Measurements from ENCODE around the gene TLX3.

DNA sequence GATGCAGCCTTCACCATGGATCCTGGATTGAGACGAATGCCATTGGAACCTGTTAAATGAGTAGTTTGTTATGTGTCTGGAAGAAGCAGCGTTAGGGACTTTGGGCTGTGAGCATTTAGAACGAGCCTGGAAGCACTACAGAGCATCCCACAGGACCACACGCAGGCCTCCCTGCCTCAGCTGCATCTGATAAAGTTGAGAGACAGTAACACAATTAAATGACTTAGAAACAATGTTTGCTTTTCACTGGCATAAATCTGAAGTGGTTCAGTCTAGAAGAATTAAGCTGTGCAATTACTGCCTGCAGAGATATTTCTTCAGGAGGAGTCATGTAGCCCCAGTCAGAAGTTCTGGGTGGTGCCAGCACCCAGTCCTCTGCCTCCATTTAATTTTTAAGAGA, 9.8 kb upstream of the TLX3 start:
- TF ChIP-seq POLR2A (IDR thresholded peaks at IDR 0.05) (no peak), POLR2AphosphoS5 (IDR thresholded peaks at IDR 0.05) (no peak)
- TF ChIP-seq, protein P1, sequence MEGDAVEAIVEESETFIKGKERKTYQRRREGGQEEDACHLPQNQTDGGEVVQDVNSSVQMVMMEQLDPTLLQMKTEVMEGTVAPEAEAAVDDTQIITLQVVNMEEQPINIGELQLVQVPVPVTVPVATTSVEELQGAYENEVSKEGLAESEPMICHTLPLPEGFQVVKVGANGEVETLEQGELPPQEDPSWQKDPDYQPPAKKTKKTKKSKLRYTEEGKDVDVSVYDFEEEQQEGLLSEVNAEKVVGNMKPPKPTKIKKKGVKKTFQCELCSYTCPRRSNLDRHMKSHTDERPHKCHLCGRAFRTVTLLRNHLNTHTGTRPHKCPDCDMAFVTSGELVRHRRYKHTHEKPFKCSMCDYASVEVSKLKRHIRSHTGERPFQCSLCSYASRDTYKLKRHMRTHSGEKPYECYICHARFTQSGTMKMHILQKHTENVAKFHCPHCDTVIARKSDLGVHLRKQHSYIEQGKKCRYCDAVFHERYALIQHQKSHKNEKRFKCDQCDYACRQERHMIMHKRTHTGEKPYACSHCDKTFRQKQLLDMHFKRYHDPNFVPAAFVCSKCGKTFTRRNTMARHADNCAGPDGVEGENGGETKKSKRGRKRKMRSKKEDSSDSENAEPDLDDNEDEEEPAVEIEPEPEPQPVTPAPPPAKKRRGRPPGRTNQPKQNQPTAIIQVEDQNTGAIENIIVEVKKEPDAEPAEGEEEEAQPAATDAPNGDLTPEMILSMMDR (IDR thresholded peaks at IDR 0.05), result no peak
